MCF 10A (cell line): ENCODE measurements around the gene EPHA1. TPM values are rescaled to one million over a fixed set of nuclear protein-coding genes. Genes with fewer than 3 reads are reported as not detected.

Source experiments
- BruUV-seq: library from RNA; stranded (reverse); fragments of 400-500 nt; replicated peaks from 2 replicates; lab custom pipeline; 2021; lab: Mats Ljungman, UMichigan
- CTCF ChIA-PET: fragments of 300-600 bp; sonication (Branson Sonifier 250); formaldehyde crosslinking; extraction: SDS; loops from one replicate; lab custom pipeline; 2021; ENCODE audit warnings: antibody characterized with exemption, inconsistent platforms; lab: Yijun Ruan, JAX
- POLR2A ChIA-PET: fragments of 300-600, 350-650 bp; sonication (Branson Sonifier 250); formaldehyde crosslinking; extraction: SDS; loops from one replicate; lab custom pipeline; 2020; ENCODE audit warnings: antibody characterized with exemption, inconsistent platforms; lab: Yijun Ruan, JAX
- DNase-seq: peaks from one replicate; pipeline ENCODE4 v3.0.0-alpha.2; 2018; ENCODE audit not compliant: unreplicated experiment
- H3K27ac Mint-ChIP-seq: one replicate; pipeline ENCODE4 v1.8.0; 2022; ENCODE audit warnings: mild to moderate bottlenecking, low read depth, mixed read lengths; ENCODE audit not compliant: unreplicated experiment
- H3K27me3 Mint-ChIP-seq: one replicate; pipeline ENCODE4 v1.8.0; 2022; ENCODE audit warnings: mixed read lengths; ENCODE audit not compliant: insufficient read depth, unreplicated experiment
- H3K36me3 Mint-ChIP-seq: one replicate; pipeline ENCODE4 v1.8.0; 2022; ENCODE audit warnings: mild to moderate bottlenecking, moderate library complexity, mixed read lengths; ENCODE audit not compliant: insufficient read depth, unreplicated experiment
- H3K4me1 Mint-ChIP-seq: one replicate; pipeline ENCODE4 v1.8.0; 2022; ENCODE audit warnings: mixed read lengths; ENCODE audit not compliant: insufficient read depth, unreplicated experiment
- H3K4me3 Mint-ChIP-seq: one replicate; pipeline ENCODE4 v1.8.0; 2022; ENCODE audit warnings: mild to moderate bottlenecking, moderate library complexity, mixed read lengths; ENCODE audit not compliant: unreplicated experiment
- H3K9me3 Mint-ChIP-seq: one replicate; pipeline ENCODE4 v1.8.0; 2022; ENCODE audit warnings: mixed read lengths; ENCODE audit not compliant: unreplicated experiment
- intact Hi-C: fragments of 100-400 bp; cut with micrococcal nuclease; formaldehyde crosslinking; loops from 2 replicates; pipeline ENCODE4 v1.14.1; 2022
- total RNA-seq: library from RNA; stranded (reverse); gene quantifications from 2 replicates; pipeline ENCODE4 v1.2.3, GENCODE V29; 2022
- TF ChIP-seq, protein P1 (sequence below): fragments of 200-600 bp; IDR thresholded peaks from one replicate; pipeline ENCODE4 v1.8.0; 2022; ENCODE audit warnings: antibody characterized with exemption, mild to moderate bottlenecking; ENCODE audit not compliant: unreplicated experiment

EPHA1 gene
- total RNA-seq, 1 experiment from 2014 or later, result 0.89 TPM

DNA sequence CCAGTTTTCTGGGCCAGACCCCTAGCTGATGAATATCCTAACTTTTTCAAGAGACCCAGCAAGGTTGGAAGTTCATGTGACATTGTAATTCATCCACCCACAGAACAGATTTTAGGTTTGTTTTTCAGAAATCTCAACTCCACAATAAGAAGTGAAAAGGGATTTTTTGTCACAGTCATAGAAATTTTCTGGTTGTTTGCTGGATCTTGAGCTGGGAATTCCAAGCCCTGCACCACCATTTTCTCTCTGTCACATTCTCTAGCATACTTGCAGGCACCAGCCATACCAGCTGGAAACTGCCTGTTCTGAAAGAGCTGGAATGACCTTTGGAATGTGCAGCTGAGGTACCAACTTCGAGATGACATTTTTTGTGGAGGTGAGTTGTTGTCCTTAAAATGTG is 43.1 kb upstream of the EPHA1 start:
- no peak for DNase-seq
- no TSS peak for BruUV-seq
- intact Hi-C loops, result no loop called here
- Mint-ChIP-seq H3K36me3 (no peaks in the 10 kb centered on the region), H3K4me3 (no peak overlapping the region), H3K27me3 (peaks cover 38% of the 10 kb centered on the region), H3K9me3 (no peaks in the 10 kb centered on the region), H3K27ac (no peak overlapping the region), H3K4me1 (no peaks in the 10 kb centered on the region)
- TF ChIP-seq, protein P1, sequence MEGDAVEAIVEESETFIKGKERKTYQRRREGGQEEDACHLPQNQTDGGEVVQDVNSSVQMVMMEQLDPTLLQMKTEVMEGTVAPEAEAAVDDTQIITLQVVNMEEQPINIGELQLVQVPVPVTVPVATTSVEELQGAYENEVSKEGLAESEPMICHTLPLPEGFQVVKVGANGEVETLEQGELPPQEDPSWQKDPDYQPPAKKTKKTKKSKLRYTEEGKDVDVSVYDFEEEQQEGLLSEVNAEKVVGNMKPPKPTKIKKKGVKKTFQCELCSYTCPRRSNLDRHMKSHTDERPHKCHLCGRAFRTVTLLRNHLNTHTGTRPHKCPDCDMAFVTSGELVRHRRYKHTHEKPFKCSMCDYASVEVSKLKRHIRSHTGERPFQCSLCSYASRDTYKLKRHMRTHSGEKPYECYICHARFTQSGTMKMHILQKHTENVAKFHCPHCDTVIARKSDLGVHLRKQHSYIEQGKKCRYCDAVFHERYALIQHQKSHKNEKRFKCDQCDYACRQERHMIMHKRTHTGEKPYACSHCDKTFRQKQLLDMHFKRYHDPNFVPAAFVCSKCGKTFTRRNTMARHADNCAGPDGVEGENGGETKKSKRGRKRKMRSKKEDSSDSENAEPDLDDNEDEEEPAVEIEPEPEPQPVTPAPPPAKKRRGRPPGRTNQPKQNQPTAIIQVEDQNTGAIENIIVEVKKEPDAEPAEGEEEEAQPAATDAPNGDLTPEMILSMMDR, result no peak
- ChIA-PET CTCF (interaction anchor here (0.6 kb wide), 1 partner anchor 38 kb away, joined by 3 read pairs; no protein-coding TSS in a partner anchor), POLR2A (interaction anchor here (0.8 kb wide), 1 partner anchor 21 kb away, joined by 3 read pairs; no protein-coding TSS in a partner anchor)

DNA sequence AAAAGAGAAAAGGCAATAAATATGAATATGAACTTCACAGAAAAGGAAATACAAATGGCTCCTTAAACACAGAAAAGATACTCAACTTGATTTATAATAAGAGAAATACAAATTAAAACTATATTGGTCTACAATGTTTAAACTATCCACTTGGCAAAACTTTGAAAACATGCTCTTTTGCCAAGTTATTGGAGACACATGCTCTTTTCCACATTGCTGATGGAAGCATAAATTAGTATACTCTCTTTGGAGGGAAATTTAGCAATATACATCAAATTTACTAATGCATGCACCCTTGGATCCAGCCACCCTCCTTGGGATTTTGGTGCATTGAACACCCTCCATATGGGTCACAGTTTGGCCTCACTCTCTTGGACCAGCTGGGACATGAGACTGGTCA is 42.5 kb upstream of the EPHA1 start:
- Mint-ChIP-seq H3K4me3 (no peak overlapping the region), H3K36me3 (no peaks in the 10 kb centered on the region), H3K9me3 (no peaks in the 10 kb centered on the region), H3K4me1 (no peaks in the 10 kb centered on the region), H3K27me3 (peaks cover 38% of the 10 kb centered on the region), H3K27ac (no peak overlapping the region)
- BruUV-seq, result no TSS peak
- TF ChIP-seq, protein P1, result no peak
- CTCF ChIA-PET, result interaction anchor here (0.6 kb wide), 1 partner anchor 39 kb away, joined by 3 read pairs; no protein-coding TSS in a partner anchor
- intact Hi-C loops, result no loop called here
- POLR2A ChIA-PET, result interaction anchor here (0.7 kb wide), 1 partner anchor 141 kb away, joined by 3 read pairs; no protein-coding TSS in a partner anchor
- no peak for DNase-seq

DNA sequence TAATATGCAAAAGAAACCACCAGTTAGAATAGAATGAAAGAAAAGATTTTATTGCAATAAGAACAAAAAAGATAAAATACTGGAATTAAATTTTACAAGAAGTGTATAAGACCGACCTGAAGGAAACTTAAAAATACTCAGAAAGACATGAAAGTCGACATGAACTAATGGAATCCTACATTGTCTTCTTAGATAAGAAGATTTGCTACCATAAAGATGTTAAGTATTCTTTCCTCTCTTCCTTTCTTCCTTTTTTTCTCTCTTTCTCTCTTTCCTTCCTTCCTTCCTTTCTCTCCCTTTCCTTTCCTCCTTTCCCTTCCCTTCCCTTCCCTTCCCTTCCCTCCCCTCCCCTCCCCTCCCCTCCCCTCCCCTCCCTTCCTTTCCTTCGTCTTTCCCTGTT is 41.1 kb upstream of the EPHA1 start:
- Mint-ChIP-seq H3K27me3 (peaks cover 37% of the 10 kb centered on the region), H3K27ac (no peak overlapping the region), H3K36me3 (no peaks in the 10 kb centered on the region), H3K4me1 (no peaks in the 10 kb centered on the region), H3K4me3 (no peak overlapping the region), H3K9me3 (no peaks in the 10 kb centered on the region)
- intact Hi-C loops, result no loop called here
- no peak for DNase-seq
- POLR2A ChIA-PET, result interaction anchor here (0.7 kb wide), 1 partner anchor 118 kb away, joined by 3 read pairs; no protein-coding TSS in a partner anchor
- no TSS peak for BruUV-seq
- CTCF ChIA-PET, result no interaction called here
- TF ChIP-seq, protein P1, result no peak

DNA sequence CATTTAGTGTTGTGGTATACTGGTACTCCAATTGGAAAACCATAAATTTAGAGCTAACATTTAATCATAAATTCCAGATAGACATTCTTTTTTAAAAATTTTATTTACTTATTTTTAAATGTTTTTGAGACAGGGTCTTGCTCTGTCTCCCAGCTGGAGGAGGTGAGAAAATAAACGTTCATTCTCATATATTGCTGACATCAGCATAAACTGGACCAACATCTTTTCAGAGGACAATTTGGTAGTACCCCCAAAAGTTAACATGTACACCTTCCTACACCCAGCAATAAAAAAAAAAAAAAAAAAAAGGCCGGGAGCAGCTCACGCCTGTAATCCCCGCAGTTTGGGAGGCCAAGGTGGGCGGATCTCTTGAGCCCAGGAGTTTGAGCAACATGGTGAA is 39.8 kb upstream of the EPHA1 start:
- BruUV-seq, result no TSS peak
- Mint-ChIP-seq H3K4me1 (no peaks in the 10 kb centered on the region), H3K36me3 (no peaks in the 10 kb centered on the region), H3K9me3 (no peaks in the 10 kb centered on the region), H3K4me3 (no peak overlapping the region), H3K27ac (no peak overlapping the region), H3K27me3 (peaks cover 24% of the 10 kb centered on the region)
- intact Hi-C loops, result no loop called here
- CTCF ChIA-PET, result interaction anchor here (1.0 to 1.1 kb wide), 2 partner anchors 42 to 53 kb away, joined by 3 to 4 read pairs; no protein-coding TSS in a partner anchor
- no peak for DNase-seq
- TF ChIP-seq, protein P1, result no peak
- POLR2A ChIA-PET, result no interaction called here
